HepG2 (cell line): ENCODE measurements around the gene ADCY9. TPM values are rescaled to one million over a fixed set of nuclear protein-coding genes. Genes with fewer than 3 reads are reported as not detected.

Experiments
- GABPB1 ChIP-seq: IDR thresholded peaks from 2 replicates; pipeline ENCODE4 v1.6.1; 2016; ENCODE audit warnings: mild to moderate bottlenecking, missing genetic modification reagents, moderate library complexity, missing compliant biosample characterization
- KLF9 ChIP-seq: IDR thresholded peaks from 2 replicates; pipeline ENCODE4 v1.6.1; 2016; ENCODE audit warnings: low read depth
- MXD4 ChIP-seq: IDR thresholded peaks from 2 replicates; pipeline ENCODE4 v1.6.1; 2016; ENCODE audit warnings: mild to moderate bottlenecking, missing biosample characterization, missing genetic modification reagents
- PHF20 ChIP-seq: sonication (generic); formaldehyde crosslinking; IDR thresholded peaks from 2 replicates; pipeline ENCODE4 v1.5.0; 2020; ENCODE audit warnings: mild to moderate bottlenecking, missing genetic modification reagents
- RFX3 ChIP-seq: IDR thresholded peaks from 2 replicates; pipeline ENCODE4 v1.6.1; 2016; ENCODE audit warnings: missing biosample characterization, missing genetic modification reagents
- SOX5 ChIP-seq: IDR thresholded peaks from 2 replicates; pipeline ENCODE4 v1.6.1; 2016; ENCODE audit warnings: borderline replicate concordance
- SOX6 ChIP-seq, 2 experiments: fragments of 450-650 bp in 1 of 2; sonication (generic) in 1 of 2; formaldehyde crosslinking in 1 of 2; IDR thresholded peaks; 2 replicates each; pipeline versions ENCODE4 v1.4.0 to v1.6.1; 2017 to 2020; ENCODE audit warnings: antibody characterized with exemption in 1 of 2, mild to moderate bottlenecking in 1 of 2, missing genetic modification reagents in 1 of 2
- STAG1 ChIP-seq: sonication (generic); formaldehyde crosslinking; IDR thresholded peaks from 2 replicates; pipeline ENCODE4 v1.4.0; 2020; ENCODE audit warnings: missing genetic modification reagents
- SUZ12 ChIP-seq: fragments of 150-350 bp; IDR thresholded peaks from 2 replicates; pipeline ENCODE4 v1.6.1; 2014; ENCODE audit warnings: low read depth, low read length
- TCF12 ChIP-seq, 2 experiments: fragments of 450-650 bp in 1 of 2; sonication (generic) in 1 of 2; formaldehyde crosslinking in 1 of 2; IDR thresholded peaks; 2 replicates each; pipeline versions ENCODE4 v1.6.1 to v1.8.0; 2017 to 2022; ENCODE audit warnings: antibody characterized with exemption in 1 of 2, mild to moderate bottlenecking in 1 of 2, missing genetic modification reagents in 1 of 2, moderate library complexity in 1 of 2
- TEAD2 ChIP-seq: sonication (generic); formaldehyde crosslinking; IDR thresholded peaks from 2 replicates; pipeline ENCODE4 v1.9.0; 2021; ENCODE audit warnings: missing genetic modification reagents
- TSC22D2 ChIP-seq: sonication (generic); formaldehyde crosslinking; IDR thresholded peaks from 2 replicates; pipeline ENCODE4 v1.5.1; 2020; ENCODE audit warnings: missing genetic modification reagents, mild to moderate bottlenecking, borderline replicate concordance
- ZBED4 ChIP-seq: sonication (generic); formaldehyde crosslinking; IDR thresholded peaks from 2 replicates; pipeline ENCODE4 v1.4.0; 2020; ENCODE audit warnings: missing genetic modification reagents, borderline replicate concordance
- ZC3H13 ChIP-seq: sonication (generic); formaldehyde crosslinking; IDR thresholded peaks from 2 replicates; pipeline ENCODE4 v1.8.1; 2023; ENCODE audit warnings: mild to moderate bottlenecking, missing genetic modification reagents, moderate library complexity
- ZFP36L1 ChIP-seq: sonication (generic); formaldehyde crosslinking; IDR thresholded peaks from 2 replicates; pipeline ENCODE4 v1.8.0; 2022; ENCODE audit warnings: mild to moderate bottlenecking, missing genetic modification reagents, moderate library complexity
- ZNF337 ChIP-seq: sonication (generic); formaldehyde crosslinking; IDR thresholded peaks from 2 replicates; pipeline ENCODE4 v1.5.1; 2020; ENCODE audit warnings: missing genetic modification reagents, low read depth, mild to moderate bottlenecking, borderline replicate concordance
- ZNF446 ChIP-seq: sonication (generic); formaldehyde crosslinking; IDR thresholded peaks from 2 replicates; pipeline ENCODE4 v1.5.0; 2020; ENCODE audit warnings: mild to moderate bottlenecking, missing genetic modification reagents
- ZNF556 ChIP-seq: sonication (generic); formaldehyde crosslinking; IDR thresholded peaks from 2 replicates; pipeline ENCODE4 v1.4.0; 2020; ENCODE audit warnings: mild to moderate bottlenecking, missing genetic modification reagents, borderline replicate concordance
- ZNF75D ChIP-seq: sonication (generic); formaldehyde crosslinking; IDR thresholded peaks from 2 replicates; pipeline ENCODE4 v1.8.1; 2023; ENCODE audit warnings: missing genetic modification reagents, mild to moderate bottlenecking, borderline replicate concordance
- ZNF772 ChIP-seq: sonication (generic); formaldehyde crosslinking; IDR thresholded peaks from 2 replicates; pipeline ENCODE4 v1.5.0; 2020; ENCODE audit warnings: mild to moderate bottlenecking, missing genetic modification reagents
- polyA plus RNA-seq, 8 experiments: library from polyadenylated mRNA; depleted of rRNA in 3 of 8; stranded (reverse) in 7 of 8; unstranded in 1 of 8; fragments of >200 nt; fragmentation: Illumina TruSeq in 4 of 8; extraction: Trizol in 4 of 8; gene quantifications; 2 replicates each; pipeline versions ENCODE4 v1.2.1 to v1.2.3, GENCODE V29; 2011 to 2016; ENCODE audit warnings: low read depth in 4 of 8, missing spikeins in 1 of 8, mixed read lengths in 1 of 8; ENCODE audit not compliant: insufficient read depth in 1 of 8
- total RNA-seq, 5 experiments: library from RNA; depleted of rRNA; stranded (reverse); fragments of >200 nt; fragmentation: Illumina TruSeq; extraction: Trizol; gene quantifications; 2 replicates each; pipeline ENCODE4 v1.2.3, GENCODE V29; 2016; ENCODE audit warnings: low read depth in 1 of 5
- TF ChIP-seq, protein P1 (sequence below): sonication (generic); formaldehyde crosslinking; IDR thresholded peaks from 2 replicates; pipeline ENCODE4 v1.4.0; 2020; ENCODE audit warnings: missing genetic modification reagents, mild to moderate bottlenecking, borderline replicate concordance
- TF ChIP-seq, protein P2 (sequence below): sonication (generic); formaldehyde crosslinking; IDR thresholded peaks from 2 replicates; pipeline ENCODE4 v1.5.0; 2020; ENCODE audit warnings: mild to moderate bottlenecking, missing genetic modification reagents

Gene ADCY9
- total and polyA plus RNA-seq, 2 of the 13 experiments (the other 11 are each of a cell fraction or from before 2014, with no cell fraction given), result 11.2 to 13.9 TPM

- TF ChIP-seq ZNF556 (CRISPR knock-in tag) (peak; percentile 43; the same call in 1 of the 2 replicates), TSC22D2 (CRISPR knock-in tag) (no peak), ZNF446 (CRISPR knock-in tag) (no peak), SUZ12 (no peak), ZFP36L1 (CRISPR knock-in tag) (no peak), MXD4 (CRISPR knock-in tag) (no peak), ZBED4 (CRISPR knock-in tag) (no peak), ZNF75D (no peak), SOX5 (CRISPR knock-in tag) (no peak; the same call in 1 of the 2 replicates), ZNF337 (no peak), RFX3 (CRISPR knock-in tag) (no peak), STAG1 (no peak), SOX6 (IDR thresholded peaks at IDR 0.05) (no peak), SOX6 (CRISPR knock-in tag; IDR thresholded peaks at IDR 0.05) (peak; percentile 50), TCF12 (IDR thresholded peaks at IDR 0.05) (no peak), TCF12 (CRISPR knock-in tag; IDR thresholded peaks at IDR 0.05) (no peak), KLF9 (CRISPR knock-in tag) (no peak), TEAD2 (CRISPR knock-in tag) (no peak), ZC3H13 (CRISPR knock-in tag) (no peak), PHF20 (CRISPR knock-in tag) (no peak), ZNF772 (CRISPR knock-in tag) (no peak), GABPB1 (CRISPR knock-in tag) (0 out of 2 replicates have a peak, but pooled peaks have one; percentile 44)
- TF ChIP-seq, protein P1, sequence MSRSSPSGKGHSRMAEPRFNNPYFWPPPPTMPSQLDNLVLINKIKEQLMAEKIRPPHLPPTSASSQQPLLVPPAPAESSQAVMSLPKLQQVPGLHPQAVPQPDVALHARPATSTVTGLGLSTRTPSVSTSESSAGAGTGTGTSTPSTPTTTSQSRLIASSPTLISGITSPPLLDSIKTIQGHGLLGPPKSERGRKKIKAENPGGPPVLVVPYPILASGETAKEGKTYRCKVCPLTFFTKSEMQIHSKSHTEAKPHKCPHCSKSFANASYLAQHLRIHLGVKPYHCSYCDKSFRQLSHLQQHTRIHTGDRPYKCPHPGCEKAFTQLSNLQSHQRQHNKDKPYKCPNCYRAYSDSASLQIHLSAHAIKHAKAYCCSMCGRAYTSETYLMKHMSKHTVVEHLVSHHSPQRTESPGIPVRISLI (CRISPR knock-in tag), result no peak
- TF ChIP-seq, protein P2, sequence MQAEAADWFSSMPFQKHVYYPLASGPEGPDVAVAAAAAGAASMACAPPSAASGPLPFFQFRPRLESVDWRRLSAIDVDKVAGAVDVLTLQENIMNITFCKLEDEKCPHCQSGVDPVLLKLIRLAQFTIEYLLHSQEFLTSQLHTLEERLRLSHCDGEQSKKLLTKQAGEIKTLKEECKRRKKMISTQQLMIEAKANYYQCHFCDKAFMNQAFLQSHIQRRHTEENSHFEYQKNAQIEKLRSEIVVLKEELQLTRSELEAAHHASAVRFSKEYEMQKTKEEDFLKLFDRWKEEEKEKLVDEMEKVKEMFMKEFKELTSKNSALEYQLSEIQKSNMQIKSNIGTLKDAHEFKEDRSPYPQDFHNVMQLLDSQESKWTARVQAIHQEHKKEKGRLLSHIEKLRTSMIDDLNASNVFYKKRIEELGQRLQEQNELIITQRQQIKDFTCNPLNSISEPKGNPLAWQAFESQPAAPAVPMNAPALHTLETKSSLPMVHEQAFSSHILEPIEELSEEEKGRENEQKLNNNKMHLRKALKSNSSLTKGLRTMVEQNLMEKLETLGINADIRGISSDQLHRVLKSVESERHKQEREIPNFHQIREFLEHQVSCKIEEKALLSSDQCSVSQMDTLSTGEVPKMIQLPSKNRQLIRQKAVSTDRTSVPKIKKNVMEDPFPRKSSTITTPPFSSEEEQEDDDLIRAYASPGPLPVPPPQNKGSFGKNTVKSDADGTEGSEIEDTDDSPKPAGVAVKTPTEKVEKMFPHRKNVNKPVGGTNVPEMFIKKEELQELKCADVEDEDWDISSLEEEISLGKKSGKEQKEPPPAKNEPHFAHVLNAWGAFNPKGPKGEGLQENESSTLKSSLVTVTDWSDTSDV, result no peak
Observed at GRCh38 chr16:4113358-4114256, 2.6 kb downstream of the ADCY9 start (continued).
